H1 (cell line): ENCODE measurements around the gene SPECC1. TPM values are rescaled to one million over a fixed set of nuclear protein-coding genes. Genes with fewer than 3 reads are reported as not detected.

Experiments
- CREB1 ChIP-seq: IDR thresholded peaks from 2 replicates; pipeline ENCODE4 v1.6.1; 2012; ENCODE audit warnings: inconsistent platforms
- HDAC6 ChIP-seq: IDR thresholded peaks from one replicate; pipeline ENCODE4 v1.7.1; 2012; ENCODE audit warnings: low read depth, mild to moderate bottlenecking, inconsistent platforms, low read length, moderate library complexity
- JUN ChIP-seq: IDR thresholded peaks from 2 replicates; pipeline ENCODE4 v1.6.1; 2011; ENCODE audit warnings: low read depth, mild to moderate bottlenecking, improper control_type of control experiment, low read length
- POLR2AphosphoS5 ChIP-seq: IDR thresholded peaks from 2 replicates; pipeline ENCODE4 v1.6.1; 2011; ENCODE audit warnings: low read depth, low read length
- SRF ChIP-seq: IDR thresholded peaks from 2 replicates; pipeline ENCODE4 v1.6.1; 2011; ENCODE audit warnings: mild to moderate bottlenecking, low read depth, low read length, moderate library complexity
- TBP ChIP-seq: IDR thresholded peaks from 2 replicates; pipeline ENCODE4 v1.6.1; 2011; ENCODE audit warnings: low read depth, low read length, improper control_type of control experiment
- polyA plus RNA-seq, 7 experiments: library from polyadenylated mRNA; depleted of rRNA in 3 of 7; stranded (reverse) in 5 of 7; unstranded in 2 of 7; fragments of >200 nt in 5 of 7; fragments of 200-250 nt in 2 of 7; gene quantifications; 1 replicate in 5 of 7; 2 replicates in 1 of 7; 4 replicates in 1 of 7; pipeline versions ENCODE4 v1.2.1 to v1.2.3, GENCODE V29; 2011 to 2013; ENCODE audit warnings: missing spikeins in 2 of 7, mixed read lengths in 2 of 7
- total RNA-seq: library from RNA; stranded (reverse); fragmentation: NEBNext Ultra II Directional; extraction: Animal tissue kit (Norgen Biotek cat#: 25700); gene quantifications from 2 replicates; pipeline ENCODE4 v1.2.1, GENCODE V29; 2021
- TF ChIP-seq, protein P1 (sequence below): fragments of 300-600 bp; sonication (generic); IDR thresholded peaks from 2 replicates; pipeline ENCODE4 v1.7.1; 2012; ENCODE audit warnings: low read length, moderate library complexity, mild to moderate bottlenecking, inconsistent platforms; ENCODE audit not compliant: insufficient replicate concordance

Gene SPECC1
- total and polyA plus RNA-seq, 2 of the 8 experiments (the other 6 are each of a cell fraction or from before 2014, with no cell fraction given): 35.8 to 87.9 TPM

DNA sequence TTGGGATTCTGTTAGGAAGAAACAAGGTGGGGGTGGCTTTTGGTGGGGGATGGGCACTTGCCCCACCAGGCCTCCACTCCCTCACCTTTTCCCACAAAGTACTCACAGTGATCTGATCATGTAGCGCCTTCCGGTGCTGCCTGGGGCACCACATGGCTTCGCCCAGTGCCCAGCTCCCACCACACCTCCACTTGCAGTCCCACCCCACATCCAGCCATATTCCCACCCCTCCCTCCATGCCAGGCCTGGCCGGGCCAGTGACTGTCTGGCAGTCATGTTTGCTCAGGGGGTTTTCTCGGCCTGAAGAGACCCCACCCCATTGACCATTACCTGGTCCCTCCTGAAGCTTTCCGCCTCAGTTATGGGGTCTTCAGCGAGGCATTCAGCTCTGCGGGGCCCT is 201.5 kb downstream of the SPECC1 start (continued):
- TF ChIP-seq, protein P1, sequence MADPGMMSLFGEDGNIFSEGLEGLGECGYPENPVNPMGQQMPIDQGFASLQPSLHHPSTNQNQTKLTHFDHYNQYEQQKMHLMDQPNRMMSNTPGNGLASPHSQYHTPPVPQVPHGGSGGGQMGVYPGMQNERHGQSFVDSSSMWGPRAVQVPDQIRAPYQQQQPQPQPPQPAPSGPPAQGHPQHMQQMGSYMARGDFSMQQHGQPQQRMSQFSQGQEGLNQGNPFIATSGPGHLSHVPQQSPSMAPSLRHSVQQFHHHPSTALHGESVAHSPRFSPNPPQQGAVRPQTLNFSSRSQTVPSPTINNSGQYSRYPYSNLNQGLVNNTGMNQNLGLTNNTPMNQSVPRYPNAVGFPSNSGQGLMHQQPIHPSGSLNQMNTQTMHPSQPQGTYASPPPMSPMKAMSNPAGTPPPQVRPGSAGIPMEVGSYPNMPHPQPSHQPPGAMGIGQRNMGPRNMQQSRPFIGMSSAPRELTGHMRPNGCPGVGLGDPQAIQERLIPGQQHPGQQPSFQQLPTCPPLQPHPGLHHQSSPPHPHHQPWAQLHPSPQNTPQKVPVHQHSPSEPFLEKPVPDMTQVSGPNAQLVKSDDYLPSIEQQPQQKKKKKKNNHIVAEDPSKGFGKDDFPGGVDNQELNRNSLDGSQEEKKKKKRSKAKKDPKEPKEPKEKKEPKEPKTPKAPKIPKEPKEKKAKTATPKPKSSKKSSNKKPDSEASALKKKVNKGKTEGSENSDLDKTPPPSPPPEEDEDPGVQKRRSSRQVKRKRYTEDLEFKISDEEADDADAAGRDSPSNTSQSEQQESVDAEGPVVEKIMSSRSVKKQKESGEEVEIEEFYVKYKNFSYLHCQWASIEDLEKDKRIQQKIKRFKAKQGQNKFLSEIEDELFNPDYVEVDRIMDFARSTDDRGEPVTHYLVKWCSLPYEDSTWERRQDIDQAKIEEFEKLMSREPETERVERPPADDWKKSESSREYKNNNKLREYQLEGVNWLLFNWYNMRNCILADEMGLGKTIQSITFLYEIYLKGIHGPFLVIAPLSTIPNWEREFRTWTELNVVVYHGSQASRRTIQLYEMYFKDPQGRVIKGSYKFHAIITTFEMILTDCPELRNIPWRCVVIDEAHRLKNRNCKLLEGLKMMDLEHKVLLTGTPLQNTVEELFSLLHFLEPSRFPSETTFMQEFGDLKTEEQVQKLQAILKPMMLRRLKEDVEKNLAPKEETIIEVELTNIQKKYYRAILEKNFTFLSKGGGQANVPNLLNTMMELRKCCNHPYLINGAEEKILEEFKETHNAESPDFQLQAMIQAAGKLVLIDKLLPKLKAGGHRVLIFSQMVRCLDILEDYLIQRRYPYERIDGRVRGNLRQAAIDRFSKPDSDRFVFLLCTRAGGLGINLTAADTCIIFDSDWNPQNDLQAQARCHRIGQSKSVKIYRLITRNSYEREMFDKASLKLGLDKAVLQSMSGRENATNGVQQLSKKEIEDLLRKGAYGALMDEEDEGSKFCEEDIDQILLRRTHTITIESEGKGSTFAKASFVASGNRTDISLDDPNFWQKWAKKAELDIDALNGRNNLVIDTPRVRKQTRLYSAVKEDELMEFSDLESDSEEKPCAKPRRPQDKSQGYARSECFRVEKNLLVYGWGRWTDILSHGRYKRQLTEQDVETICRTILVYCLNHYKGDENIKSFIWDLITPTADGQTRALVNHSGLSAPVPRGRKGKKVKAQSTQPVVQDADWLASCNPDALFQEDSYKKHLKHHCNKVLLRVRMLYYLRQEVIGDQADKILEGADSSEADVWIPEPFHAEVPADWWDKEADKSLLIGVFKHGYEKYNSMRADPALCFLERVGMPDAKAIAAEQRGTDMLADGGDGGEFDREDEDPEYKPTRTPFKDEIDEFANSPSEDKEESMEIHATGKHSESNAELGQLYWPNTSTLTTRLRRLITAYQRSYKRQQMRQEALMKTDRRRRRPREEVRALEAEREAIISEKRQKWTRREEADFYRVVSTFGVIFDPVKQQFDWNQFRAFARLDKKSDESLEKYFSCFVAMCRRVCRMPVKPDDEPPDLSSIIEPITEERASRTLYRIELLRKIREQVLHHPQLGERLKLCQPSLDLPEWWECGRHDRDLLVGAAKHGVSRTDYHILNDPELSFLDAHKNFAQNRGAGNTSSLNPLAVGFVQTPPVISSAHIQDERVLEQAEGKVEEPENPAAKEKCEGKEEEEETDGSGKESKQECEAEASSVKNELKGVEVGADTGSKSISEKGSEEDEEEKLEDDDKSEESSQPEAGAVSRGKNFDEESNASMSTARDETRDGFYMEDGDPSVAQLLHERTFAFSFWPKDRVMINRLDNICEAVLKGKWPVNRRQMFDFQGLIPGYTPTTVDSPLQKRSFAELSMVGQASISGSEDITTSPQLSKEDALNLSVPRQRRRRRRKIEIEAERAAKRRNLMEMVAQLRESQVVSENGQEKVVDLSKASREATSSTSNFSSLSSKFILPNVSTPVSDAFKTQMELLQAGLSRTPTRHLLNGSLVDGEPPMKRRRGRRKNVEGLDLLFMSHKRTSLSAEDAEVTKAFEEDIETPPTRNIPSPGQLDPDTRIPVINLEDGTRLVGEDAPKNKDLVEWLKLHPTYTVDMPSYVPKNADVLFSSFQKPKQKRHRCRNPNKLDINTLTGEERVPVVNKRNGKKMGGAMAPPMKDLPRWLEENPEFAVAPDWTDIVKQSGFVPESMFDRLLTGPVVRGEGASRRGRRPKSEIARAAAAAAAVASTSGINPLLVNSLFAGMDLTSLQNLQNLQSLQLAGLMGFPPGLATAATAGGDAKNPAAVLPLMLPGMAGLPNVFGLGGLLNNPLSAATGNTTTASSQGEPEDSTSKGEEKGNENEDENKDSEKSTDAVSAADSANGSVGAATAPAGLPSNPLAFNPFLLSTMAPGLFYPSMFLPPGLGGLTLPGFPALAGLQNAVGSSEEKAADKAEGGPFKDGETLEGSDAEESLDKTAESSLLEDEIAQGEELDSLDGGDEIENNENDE: no peak
- TF ChIP-seq JUN (no peak), CREB1 (no peak), HDAC6 (no peak), SRF (no peak), POLR2AphosphoS5 (no peak), TBP (no peak)
